GM18909 (cell line): ENCODE measurements around the gene DHRS4L2.

Experiments
- ATAC-seq: cut with Tn5 transposase; IDR thresholded peaks from one replicate; pipeline ENCODE4 v1.9.1; 2021; ENCODE audit warnings: mild to moderate bottlenecking; ENCODE audit not compliant: unreplicated experiment, poor library complexity

Gene DHRS4L2

GRCh38 chr14:24051789-24052655, 63.3 kb downstream of the DHRS4L2 start, which contains the start of gene CARMIL3:
Gene CARMIL3, plus strand, starts transcription at chr14:24052009. Its CDS starts 145 bp downstream, at chr14:24052154.
- peak; percentile 77 for ATAC-seq

GRCh38 chr14:24052656-24053547, 64.2 kb downstream of the DHRS4L2 start:
- ATAC-seq = no peak

- no peak for ATAC-seq
Measured at GRCh38 chr14:24053548-24054323, 65.0 kb downstream of the DHRS4L2 start.

GRCh38 chr14:24054324-24054641, 65.6 kb downstream of the DHRS4L2 start:
- ATAC-seq = no peak

- ATAC-seq = no peak
Measured at GRCh38 chr14:24054646-24055045, 65.9 kb downstream of the DHRS4L2 start.
